Activated CD8-positive, alpha-beta memory T cell treated with anti-CD3 and anti-CD28 coated beads, Interleukin-2, amount 50 U/mL, for 48 hours (primary cell): ENCODE measurements around the gene TBC1D3E.
A peak's percentile ranks its signal among the peaks of the same experiment; 100 is the strongest.
"Not testable (repeated sequence)": the region's sequence is repeated elsewhere in the genome, so short reads cannot be mapped to it uniquely, and the experiment has no call there.

Experiments
- DNase-seq: peaks from one replicate; pipeline ENCODE4 v3.0.0-alpha.2; 2020

Gene TBC1D3E

GRCh38 chr17:38127651-38128050 lies at the start of gene TBC1D3E:
Gene TBC1D3E, plus strand, starts transcription at chr17:38127951. Its CDS starts 1,545 bp downstream, at chr17:38129496.
- not testable (repeated sequence) for DNase-seq

DNA sequence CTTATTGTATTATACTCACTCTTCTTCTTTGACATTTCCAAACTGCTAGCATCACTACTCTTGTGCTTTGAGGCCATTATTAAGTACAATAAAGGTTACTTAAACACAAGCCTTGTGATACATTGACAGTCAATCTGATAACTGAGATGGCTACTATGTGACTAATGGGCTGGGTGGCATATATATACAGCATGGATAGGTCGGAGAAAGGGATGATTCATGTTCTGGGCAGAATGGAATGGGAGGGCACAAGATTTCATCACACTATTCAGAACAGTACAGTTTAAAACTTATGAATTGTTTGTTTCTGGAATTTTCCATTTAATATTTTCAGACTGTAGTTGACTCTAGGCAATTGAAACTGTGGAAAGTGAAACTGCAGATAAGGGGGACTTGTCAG lies 40.4 kb upstream of the TBC1D3E start:
- not testable (repeated sequence) for DNase-seq

DNA sequence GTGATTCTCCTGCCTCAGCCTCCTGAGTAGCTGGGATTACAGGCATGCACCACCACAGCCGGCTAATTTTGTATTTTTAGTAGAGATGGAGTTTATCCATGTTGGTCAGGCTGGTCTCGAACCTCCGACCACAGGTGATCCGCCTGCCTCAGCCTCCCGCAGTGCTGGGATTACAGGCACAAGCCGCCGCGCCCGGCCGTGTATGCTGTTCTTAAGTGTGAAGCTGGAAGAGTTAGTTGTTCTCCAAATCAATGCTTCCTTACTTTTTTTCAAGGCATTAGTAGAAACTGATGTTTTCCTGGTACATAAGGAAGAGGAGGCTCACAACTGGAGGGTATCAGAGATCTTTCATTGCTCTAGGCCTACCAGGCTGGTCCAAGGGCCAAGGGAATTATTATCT lies 39.6 kb upstream of the TBC1D3E start:
- DNase-seq: not testable (repeated sequence)

DNA sequence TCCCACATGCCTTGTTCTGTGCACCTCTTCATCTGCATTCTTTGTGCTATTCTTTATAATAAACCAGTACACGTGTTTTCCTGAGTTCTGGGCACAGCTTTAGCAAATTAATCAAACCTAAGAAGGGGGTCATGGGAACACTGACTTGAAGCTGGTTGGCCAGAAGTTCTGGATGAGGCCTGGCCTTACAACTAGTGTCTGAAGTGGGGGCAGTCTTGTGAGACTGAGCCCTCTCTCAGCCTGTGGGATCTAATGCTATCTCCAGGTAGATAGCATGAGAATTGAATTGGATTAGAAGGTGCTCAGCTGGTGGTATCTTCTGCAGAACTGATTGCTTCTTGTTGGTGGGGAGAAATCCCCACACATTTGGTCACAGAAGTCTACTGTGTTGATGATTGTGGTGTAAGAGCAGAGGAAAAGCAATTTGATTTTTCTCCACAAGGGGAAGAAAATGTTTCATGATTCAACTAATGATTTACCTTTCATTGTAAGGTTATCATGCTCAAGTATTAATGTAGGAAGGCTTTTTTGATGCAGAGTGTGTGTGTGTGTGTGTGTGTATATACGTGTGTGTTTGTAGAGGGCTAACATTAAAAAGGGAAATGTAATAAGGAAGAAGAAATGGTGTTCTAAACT lies 33.6 kb upstream of the TBC1D3E start:
- DNase-seq: not testable (repeated sequence)

GRCh38 chr17:38099262-38099661 lies 28.5 kb upstream of the TBC1D3E start:
- DNase-seq: not testable (repeated sequence)

DNA sequence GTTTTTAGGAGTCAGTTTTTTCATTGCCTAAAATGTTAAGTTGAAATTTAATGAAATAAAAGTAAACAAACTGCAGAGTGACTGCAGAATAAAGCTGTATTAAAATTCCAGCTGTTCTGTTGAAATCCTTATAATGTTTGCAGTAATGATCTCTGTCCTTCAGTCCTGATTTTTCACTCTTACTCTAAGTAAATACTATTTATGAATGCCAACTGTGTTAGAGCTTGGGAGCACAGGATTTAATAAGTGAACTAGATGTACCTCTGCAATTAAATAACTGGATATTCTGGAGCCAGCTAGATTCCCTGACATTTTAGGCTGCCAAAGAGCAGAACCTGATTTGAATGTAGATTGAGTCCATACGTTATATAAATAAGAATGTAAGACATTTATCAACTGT lies 7.9 kb upstream of the TBC1D3E start:
- not testable (repeated sequence) for DNase-seq

- DNase-seq: peak; percentile 30
Observed at GRCh38 chr17:38134860-38135259, 7.1 kb downstream of the TBC1D3E start.
